ENCODE results near the gene FZD7.

GRCh38 chr2:202009019-202009481 lies 24.6 kb upstream of the FZD7 start:
- TF ChIP-seq, protein P1, sequence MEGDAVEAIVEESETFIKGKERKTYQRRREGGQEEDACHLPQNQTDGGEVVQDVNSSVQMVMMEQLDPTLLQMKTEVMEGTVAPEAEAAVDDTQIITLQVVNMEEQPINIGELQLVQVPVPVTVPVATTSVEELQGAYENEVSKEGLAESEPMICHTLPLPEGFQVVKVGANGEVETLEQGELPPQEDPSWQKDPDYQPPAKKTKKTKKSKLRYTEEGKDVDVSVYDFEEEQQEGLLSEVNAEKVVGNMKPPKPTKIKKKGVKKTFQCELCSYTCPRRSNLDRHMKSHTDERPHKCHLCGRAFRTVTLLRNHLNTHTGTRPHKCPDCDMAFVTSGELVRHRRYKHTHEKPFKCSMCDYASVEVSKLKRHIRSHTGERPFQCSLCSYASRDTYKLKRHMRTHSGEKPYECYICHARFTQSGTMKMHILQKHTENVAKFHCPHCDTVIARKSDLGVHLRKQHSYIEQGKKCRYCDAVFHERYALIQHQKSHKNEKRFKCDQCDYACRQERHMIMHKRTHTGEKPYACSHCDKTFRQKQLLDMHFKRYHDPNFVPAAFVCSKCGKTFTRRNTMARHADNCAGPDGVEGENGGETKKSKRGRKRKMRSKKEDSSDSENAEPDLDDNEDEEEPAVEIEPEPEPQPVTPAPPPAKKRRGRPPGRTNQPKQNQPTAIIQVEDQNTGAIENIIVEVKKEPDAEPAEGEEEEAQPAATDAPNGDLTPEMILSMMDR (IDR thresholded peaks at IDR 0.05; ENCODE audit: poor library complexity), result no peak
- TF ChIP-seq EZH2phosphoT487 (IDR thresholded peaks at IDR 0.05; ENCODE audit: low read depth, severe bottlenecking, unreplicated experiment) (no peak), EZH2 (IDR thresholded peaks at IDR 0.05; ENCODE audit: borderline replicate concordance) (no peak)
